HFF-Myc (cell line): ENCODE data around the gene UBE2B.

Experiments
- DNase-seq: peaks from one replicate; pipeline ENCODE4 v3.0.0-alpha.2; 2011; ENCODE audit warnings: low read depth; ENCODE audit errors: extremely low read depth
- H3K4me3 ChIP-seq: replicated peaks from 2 replicates; pipeline ENCODE4 v1.5.1; 2011; ENCODE audit warnings: low read depth, mild to moderate bottlenecking, control low read depth, low read length
- CTCF ChIP-seq: IDR thresholded peaks from 2 replicates; pipeline ENCODE4 v1.5.1; 2012; ENCODE audit warnings: mild to moderate bottlenecking, low read depth, low read length, control low read depth; ENCODE audit errors: missing control alignments

UBE2B gene

DNA sequence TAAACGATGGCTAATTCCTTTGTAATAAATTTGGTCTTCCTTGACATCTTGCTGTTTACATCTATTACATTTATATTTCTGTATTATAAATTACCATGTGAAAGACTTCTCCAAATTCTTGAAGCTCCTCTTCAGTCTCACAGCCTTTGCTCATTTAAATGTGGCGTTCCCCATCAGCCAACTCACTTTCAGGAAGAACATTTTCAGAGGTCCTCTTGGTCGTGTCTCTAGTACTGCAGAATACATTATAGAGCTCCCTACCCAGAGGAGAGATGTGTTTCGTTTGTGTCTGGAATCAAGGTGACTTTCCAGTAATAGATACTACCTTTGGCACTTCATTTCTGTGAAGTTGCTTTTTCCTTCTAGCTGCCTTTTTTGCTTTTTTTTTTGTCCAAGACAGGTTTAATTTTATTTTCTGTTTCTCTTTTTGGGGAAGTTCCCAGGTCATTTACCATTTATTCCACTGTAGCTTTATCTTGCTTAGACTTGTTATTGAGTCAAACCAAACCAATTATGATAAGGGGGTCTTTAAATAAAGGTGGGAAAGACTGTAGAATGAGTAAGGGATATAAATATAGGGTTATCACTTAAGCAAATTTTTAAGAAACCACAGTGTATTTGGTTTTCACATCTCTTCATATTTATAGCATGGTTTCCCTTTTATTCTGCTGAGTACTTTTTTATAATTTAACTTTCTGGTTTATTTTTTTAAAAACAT lies 12.8 kb downstream of the UBE2B start:
- no peak for TF ChIP-seq CTCF
- H3K4me3 ChIP-seq: no peak overlapping the region
- DNase-seq: no peak

DNA sequence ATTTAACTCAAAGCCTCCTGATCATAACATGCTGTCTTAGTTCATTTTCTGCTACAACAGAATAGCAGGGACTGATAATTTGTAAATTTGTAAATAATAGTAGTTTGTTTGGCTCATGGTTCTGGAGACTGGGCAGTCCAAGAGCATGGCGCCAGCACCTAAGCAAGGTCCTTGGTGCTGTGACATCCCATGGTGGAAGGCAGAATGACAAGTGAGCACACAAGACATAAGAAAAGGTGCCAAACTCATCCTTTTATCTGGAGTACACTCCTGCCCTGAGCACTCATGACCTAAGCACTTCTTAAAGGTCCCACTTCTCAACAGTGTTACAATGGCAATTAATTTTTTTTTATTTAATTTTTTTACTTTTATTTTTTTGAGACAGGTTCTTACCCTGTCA lies 16.1 kb downstream of the UBE2B start:
- no peak for TF ChIP-seq CTCF
- H3K4me3 ChIP-seq: no peak overlapping the region
- DNase-seq: no peak

GRCh38 chr5:134392301-134392700 lies 20.9 kb downstream of the UBE2B start:
- TF ChIP-seq CTCF: no peak
- no peak overlapping the region for H3K4me3 ChIP-seq
- DNase-seq: peak; percentile 16

DNA sequence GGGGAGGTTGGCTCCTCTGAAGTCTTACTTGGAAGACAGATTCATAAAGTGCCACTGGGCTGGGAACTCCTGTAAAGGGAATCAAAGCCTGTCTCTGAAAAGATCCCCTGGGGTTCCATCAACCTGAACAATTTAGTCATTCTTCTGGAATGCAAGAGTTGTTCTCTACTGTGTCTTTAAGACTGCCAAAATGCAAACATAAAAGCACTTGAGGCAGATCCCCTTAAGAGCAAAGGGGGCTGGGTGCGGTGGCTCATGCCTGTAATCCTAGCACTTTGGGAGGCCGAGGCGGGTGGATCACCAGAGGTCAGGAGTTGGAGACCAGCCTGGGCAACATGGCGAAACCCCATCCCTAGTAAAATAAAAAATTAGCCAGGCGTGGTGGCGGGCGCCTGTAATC lies 23.6 kb downstream of the UBE2B start:
- no peak overlapping the region for H3K4me3 ChIP-seq
- DNase-seq: no peak
- no peak for TF ChIP-seq CTCF

DNA sequence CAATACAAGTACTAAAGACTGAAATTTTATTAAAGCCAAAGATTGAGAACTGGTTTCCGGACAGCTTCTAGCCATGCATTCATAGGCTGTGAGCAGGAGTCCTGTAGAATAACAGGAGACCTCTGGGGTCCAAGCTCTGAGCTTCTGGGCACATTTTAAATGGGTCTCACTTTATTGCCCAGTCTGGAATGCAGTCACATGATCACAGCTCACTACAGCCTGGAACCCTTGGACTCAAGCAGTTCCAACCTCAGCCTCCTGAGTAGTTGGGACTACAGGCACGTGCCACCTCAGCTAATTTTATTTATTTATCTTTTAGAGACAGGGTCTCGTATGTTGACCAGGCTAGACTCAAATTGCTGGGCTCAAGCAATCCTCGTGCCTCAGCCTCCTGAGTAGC lies 24.9 kb downstream of the UBE2B start:
- no peak for TF ChIP-seq CTCF
- no peak overlapping the region for H3K4me3 ChIP-seq
- no peak for DNase-seq

- no peak for DNase-seq
- no peak overlapping the region for H3K4me3 ChIP-seq
- TF ChIP-seq CTCF: no peak
Observed at GRCh38 chr5:134397196-134397595, 25.8 kb downstream of the UBE2B start.
